GM13976 (cell line): ENCODE data around the gene TLL2.

Experiments
- DNase-seq: peaks from one replicate; pipeline ENCODE4 v3.0.0; 2012; ENCODE audit warnings: low spot score
- in situ Hi-C: fragments of 300-500 bp; cut with MboI; formaldehyde crosslinking; loops from one replicate; pipeline ENCODE4 v1.12.0; 2022; ENCODE audit warnings: low sequenced_read_pairs, mixed read lengths, inconsistent platforms; ENCODE audit not compliant: unreplicated experiment
- TF ChIP-seq, protein P1 (sequence below): IDR thresholded peaks from 2 replicates; pipeline ENCODE4 v1.5.1; 2012; ENCODE audit warnings: borderline replicate concordance, mild to moderate bottlenecking; ENCODE audit not compliant: insufficient read depth; ENCODE audit errors: extremely low read depth, missing control alignments, control extremely low read depth

Gene TLL2

DNA sequence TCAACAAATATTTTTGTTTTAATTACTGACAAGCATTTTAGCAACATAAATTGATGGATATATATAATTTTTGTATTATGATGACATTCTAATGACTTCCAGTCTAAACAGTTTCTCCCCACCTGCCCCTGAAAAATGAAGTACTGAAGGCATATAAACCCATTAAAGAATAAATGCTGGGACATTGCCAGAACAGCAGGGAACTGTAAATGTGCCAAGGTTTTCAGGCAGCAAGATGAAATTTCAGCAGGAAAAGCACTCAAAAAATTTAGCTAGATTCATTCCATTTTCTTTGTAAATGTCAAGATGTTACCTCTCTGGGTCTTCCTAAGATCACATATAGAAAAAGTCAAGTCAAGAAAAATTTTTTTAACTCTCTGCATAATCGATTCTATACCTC, 11.0 kb upstream of the TLL2 start:
- TF ChIP-seq, protein P1, sequence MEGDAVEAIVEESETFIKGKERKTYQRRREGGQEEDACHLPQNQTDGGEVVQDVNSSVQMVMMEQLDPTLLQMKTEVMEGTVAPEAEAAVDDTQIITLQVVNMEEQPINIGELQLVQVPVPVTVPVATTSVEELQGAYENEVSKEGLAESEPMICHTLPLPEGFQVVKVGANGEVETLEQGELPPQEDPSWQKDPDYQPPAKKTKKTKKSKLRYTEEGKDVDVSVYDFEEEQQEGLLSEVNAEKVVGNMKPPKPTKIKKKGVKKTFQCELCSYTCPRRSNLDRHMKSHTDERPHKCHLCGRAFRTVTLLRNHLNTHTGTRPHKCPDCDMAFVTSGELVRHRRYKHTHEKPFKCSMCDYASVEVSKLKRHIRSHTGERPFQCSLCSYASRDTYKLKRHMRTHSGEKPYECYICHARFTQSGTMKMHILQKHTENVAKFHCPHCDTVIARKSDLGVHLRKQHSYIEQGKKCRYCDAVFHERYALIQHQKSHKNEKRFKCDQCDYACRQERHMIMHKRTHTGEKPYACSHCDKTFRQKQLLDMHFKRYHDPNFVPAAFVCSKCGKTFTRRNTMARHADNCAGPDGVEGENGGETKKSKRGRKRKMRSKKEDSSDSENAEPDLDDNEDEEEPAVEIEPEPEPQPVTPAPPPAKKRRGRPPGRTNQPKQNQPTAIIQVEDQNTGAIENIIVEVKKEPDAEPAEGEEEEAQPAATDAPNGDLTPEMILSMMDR: no peak
- DNase-seq: no peak
- in situ Hi-C loops: no loop called here

DNA sequence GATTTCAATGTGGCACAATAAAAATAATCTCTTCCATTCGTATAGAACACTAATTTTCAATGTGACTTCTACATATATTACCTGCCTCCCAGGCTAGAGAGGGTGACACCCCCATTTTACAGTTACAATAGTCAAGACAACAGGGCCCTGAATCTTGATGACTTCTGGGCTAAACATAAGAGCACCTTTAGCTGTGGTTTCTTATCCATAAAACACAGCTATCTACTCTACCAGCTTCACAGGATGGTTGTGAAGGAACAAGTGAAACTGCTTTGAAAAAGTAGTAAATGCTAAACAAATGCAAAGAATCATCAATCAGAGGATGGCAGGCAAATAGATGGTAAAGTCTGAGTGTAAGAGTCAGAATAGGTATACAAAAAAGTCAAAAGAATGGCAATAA, 3.6 kb upstream of the TLL2 start:
- TF ChIP-seq, protein P1: no peak
- DNase-seq: no peak
- in situ Hi-C loops: no loop called here

DNA sequence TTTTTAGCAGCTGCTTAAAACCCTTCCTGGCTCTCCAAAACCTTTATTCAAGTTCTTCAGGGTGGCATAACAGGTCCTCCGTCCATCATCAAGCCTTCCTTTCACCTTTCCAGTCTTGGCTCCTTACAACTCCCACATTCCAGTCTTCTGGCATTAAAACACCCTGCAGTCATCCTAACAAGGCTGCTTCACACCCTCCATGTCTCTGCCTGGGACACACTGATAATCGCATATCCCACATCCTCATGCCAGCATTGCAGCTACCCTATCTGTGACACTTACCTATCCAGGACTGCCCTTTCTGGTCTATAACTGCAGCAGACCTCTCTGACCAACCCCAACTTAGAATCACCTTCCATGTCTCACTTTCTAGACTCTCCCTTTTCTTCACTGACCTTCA, 2.6 kb upstream of the TLL2 start:
- in situ Hi-C loops: no loop called here
- TF ChIP-seq, protein P1: no peak

DNA sequence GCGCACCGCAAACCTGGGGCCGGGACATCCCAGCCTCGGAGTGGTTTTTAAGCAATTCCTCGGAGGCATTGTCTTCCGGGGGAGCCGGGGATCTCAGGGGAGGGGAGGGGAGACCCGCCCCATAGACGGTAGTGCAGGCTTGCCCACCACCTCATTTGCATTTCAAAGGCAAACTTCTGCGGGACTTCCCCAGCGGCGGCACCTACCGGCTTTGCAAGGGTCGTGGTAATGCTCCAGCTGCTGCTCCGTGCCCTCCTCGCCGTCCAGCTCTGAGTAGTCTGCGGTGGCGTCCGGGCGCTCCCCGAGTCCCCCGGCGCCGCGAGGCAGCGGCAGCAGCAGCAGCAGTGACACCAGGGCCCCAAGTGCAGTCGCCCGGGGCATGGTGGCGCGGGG, 425 bp downstream of the TLL2 start:
- TF ChIP-seq, protein P1: no peak
- in situ Hi-C loops: no loop called here
- no peak for DNase-seq

More for the DNA sequence above, 2.6 kb upstream of the TLL2 start:
- no peak for DNase-seq

DNA sequence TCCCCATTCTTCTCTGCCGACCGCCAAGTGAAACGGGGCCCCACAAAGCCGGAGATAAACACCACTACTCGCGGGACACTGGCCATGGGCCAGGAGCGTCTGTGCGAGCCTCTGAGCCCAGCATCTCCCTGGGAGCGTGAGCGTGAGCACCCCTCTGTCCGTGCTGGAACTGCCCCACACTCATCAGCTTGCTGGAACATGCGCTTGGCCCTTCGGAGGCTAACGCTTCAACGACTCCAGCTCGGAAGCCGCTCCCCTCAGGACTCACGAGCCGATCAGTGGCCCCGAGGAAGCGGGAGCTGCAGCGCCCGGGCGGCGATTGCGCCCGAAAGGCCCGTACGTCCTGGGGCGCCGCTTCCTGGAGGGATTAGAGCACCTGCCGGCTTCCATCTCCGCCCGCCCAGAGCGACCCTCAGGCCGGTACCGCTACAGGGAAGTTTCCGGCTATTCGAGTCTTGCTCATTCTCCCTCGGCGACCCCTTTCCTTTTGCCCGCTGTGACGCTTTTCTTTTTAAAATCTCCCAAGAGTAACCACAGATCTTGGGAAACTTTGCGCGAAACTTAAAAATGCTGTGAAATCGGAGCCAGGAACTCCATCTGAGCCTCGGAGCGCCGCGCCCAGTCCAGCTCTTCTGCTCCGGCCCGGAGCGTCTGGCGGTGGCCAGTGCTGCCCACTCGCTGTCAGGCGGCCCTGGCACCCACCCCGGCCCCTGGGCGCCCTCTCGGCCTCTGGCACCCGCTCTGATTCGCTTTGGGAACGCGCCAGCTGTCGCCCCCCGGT, 1.0 kb downstream of the TLL2 start:
- TF ChIP-seq, protein P1: no peak
- in situ Hi-C loops: no loop called here

DNA sequence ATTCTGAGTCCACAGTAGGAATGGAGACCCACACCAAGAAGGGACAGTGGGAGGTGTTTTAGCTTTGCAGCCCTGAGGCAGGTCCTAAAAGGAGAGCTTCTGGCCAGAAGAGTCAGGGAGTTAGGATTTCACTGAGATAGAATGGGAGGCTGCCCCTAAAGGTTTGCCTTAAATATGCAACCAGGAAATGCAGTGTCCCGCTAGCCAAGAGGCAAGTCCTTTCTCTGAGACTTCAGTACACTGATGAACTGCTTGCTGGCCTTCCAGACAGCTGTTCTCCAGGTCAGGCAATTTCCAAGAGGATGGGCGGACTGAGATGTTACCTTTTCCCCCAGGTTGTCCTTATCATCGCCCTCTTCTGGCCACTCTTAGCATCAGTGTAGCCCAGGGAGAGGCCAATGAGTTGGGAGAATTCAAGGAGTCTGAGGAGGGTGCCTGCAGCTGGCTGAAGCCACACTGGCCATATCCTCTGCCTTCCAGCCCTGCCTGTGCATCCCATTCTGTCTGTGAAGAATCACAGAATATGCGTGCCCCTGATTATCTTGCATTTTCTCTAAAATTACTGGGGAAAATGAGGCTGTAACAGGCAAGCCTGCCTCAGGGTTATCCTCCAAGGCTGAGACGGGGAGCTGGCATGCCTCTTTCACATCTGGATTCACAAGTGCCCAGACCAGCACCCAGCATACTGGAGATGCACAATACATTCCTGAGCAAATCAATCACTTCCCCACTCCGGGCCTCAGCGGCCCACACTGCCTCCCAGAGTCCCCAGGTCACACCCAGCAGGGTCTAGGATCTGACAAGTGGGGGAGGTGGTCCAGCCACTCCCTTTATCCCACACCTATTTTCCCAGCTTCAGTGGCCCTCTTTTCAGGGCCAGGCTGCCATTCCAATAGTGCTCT, 2.4 kb downstream of the TLL2 start:
- in situ Hi-C loops: no loop called here
- DNase-seq: peak; percentile 74
- TF ChIP-seq, protein P1: peak; percentile 78

More for the DNA sequence above, 1.0 kb downstream of the TLL2 start:
- DNase-seq: peak; percentile 58
